Fibroblast of skin of back (primary cell): ENCODE data around the gene TAF4.
"Not testable (repeated sequence)": the region's sequence is repeated elsewhere in the genome, so short reads cannot be mapped to it uniquely, and the experiment has no call there.

Source experiments
- DNase-seq: peaks from one replicate; pipeline ENCODE4 v3.0.0-alpha.2; 2013

TAF4 gene

DNA sequence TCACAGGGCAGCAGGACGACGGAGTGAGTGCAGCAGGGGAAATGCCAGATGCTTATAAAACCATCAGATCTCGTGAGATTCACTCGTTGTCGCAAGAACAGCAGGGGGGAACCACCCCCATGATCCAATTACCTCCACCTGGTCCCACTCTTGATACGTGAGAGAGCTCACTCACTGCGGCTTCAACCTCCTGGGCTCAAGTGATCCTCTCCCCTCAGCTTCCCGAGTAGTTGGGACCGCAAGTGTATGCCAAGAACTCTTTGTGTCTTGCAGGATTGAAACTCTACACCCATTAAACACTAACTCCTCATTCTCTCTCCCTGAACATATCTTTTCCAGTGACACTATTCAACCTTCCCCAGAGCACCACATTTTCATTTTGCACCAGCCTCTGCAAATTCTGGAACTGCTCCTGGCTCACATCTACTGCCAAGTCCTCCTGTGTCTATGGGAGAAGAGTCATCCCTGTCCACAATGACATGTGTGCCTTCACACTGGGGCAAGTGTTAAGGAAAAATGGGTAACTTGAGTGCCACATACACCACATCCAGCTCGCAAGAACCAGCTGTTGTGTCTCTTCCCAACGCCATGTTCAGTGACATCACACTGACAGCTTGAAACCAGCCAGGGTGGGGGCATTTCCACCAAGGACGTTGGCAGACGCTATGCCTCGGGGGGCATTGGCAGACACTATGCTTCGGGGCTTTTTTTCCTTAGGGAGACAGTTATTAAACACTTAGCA lies 14.7 kb upstream of the TAF4 start:
- no peak for DNase-seq

DNA sequence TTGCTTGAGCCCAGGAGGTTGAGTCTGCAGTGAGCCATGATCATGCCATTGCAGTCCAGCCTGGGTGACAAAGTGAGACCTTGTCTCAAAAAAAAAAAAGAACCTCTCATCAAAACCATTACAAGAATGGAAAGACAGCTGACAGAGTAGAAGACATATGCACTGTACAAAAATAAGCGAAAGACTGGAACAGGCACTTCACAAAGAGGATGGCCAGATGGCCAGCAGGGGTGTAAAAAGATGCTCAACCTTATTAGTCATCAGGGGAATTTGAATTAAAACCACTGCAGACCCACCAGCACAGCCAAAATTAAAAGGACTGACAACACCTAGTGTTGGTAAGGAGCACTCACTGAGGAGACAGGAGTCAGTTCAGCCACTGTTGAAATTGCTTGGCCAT lies 13.5 kb upstream of the TAF4 start:
- DNase-seq = no peak

DNA sequence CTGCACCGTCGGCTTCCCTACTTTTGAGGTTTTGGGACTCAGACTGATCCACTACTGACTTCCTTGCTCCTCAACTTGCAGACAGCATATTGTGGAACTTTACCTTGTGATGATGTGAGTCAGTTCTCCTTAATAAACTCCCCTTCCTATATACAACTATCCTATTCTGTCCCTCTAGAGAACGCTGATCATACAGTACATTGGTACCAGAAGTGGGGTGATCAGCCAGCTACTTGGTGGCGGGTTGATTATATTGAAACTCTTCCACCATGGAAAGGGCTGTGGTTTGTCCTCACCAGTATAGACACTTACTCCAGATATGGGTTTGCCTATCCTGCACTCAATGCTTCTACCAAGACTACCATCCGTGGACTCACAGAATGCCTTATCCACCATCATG lies 7.6 kb upstream of the TAF4 start:
- DNase-seq = no peak

DNA sequence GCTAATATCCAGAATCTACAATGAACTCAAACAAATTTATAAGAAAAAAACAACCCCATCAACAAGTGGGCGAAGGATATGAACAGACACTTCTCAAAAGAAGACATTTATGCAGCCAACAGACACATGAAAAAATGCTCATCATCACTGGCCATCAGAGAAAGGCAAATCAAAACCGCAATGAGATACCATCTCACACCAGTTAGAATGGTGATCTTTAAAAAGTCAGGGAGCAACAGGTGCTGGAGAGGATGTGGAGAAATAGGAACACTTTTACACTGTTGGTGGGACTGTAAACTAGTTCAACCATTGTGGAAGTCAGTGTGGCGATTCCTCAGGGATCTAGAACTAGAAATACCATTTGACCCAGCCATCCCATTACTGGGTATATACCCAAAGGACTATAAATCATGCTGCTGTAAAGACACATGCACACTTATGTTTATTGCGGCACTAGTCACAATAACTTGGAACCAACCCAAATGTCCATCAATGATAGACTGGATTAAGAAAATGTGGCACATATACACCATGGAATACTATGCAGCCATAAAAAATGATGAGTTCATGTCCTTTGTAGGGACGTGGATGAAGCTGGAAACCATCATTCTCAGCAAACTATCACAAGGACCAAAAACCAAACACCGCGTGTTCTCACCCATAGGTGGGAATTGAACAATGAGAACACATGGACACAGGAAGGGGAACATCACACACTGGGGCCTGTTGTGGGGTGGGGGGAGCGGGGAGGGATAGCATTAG lies 6.2 kb upstream of the TAF4 start:
- DNase-seq = not testable (repeated sequence)

DNA sequence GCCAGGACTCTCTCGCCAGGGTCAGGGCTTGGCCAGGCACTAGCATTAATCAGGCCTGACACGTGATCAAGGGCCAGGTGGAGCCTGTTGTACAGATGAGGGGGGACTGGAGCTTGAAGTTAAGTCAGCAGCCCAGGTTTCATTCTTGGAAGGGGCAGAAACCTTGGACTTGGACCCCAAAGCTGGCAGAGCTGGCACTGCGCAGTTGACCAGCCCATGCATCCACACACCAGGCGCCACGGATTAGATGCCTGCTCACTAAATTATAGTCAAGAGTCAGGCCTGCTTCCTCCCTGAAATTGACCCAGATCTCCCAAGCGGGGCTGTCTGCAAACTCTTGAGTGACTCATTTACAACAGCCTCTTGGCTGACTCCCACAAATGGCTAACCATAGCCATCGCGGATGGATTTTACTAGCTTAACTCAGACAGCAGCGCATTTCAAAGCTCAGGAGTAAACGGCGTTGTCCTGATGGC lies 4.1 kb upstream of the TAF4 start:
- peak; percentile 19 for DNase-seq

DNA sequence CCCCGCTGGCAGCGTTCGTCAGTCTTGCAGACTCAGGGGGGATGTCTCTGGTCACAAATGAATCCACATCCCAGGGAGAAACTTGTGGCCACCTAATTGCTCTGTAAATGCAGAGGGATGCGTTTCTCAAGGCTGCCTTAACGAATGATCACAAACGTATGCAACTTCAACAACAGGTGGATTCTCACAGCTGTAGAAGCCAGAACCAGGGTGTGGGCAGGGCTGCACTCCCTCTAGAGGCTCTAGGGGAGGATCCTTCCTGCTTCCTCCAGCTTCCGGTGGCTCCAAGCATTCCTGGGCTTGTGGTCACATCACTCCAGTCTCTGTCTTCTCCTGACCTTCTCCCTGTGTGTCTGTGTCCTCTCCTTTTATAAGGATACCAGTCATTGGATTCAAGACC lies 3.3 kb upstream of the TAF4 start:
- peak; percentile 14 for DNase-seq

DNA sequence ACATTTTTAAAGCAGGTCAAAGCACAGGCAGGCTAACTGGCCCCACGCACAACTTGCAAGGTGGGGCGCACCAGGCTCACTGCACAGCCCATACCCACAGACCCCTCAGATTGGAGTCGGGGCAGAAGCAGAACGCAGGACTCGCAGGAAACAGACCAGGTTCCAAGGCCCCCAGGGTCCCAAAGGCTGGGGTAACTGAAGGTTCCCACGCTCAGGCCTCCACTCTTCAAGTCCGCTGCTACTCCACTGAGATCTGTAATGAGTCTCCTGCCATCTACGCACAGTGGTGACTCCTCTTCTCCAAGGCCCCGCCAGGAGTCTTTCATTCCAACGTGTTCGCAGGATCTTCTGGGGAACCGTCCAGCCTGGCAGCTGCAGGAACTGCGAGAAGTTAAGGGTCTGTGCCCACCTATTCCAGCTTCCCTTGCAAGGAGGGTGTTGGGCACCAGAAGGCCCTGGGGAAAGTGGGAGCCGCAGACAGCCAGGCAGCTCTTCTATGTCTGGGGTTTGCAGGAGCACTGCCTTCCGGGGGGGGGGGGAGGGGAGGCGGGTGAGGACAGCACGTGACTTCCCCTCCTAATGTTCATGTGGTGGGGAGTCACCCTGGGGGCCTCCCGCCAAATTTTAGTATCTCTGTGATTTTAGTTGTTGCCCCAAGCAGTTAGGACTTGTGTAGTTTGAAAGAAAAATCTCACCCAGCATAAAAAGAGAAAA lies 2.0 kb upstream of the TAF4 start:
- DNase-seq = no peak

DNA sequence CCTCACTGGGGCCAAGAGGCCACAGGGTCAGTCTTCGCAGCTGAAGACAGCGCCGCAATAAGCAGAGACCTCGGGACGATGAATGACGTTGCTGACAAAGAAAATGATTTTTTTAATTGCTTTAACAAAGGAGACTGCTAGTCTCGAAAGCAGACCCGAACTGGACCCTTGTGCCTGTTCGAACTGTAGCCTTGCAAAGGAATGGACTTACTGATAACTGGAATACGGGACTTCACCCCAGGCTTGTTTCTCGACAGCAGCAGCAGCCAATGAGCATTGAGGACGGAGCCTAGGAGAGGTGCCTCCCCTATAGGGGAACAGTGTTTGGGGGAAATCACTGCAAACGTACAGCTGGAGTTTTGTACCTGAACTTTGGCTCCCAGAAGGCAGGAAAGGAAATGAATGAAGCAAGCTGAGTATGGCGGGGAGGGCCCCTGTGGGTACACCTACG lies 1.3 kb upstream of the TAF4 start:
- DNase-seq = peak; percentile 28

DNA sequence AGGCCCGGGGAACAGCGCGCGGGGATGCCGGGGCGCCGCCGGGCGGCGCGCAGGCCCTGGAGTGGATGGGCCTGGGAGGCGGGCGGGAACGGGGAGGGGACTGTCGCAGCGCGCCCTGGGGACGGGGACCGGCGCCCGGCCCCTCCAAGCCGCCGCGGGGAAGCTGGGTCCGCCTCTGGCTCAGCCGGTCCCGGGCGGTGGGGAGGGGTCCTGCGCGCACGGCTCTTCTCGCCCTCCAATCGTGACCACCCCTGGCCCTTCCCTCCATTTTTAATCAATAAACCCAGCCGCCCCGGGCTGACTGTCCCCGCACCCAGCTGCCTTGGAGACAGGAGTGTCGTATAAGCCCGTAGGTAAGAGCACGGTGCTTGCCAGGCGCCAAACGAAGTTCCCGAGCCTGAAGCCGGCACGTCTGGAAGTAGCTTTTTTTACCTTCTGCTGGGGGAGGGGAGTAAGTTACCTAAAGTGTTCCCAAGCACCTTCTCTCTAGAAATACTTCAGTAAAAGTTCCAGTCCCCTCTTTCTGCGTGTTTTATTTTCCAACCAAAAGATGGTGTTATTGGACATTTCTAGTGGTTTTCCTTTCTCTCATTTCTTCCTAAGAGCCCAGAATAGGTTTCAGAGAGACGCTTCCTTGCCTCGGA lies 780 bp upstream of the TAF4 start:
- DNase-seq = peak; percentile 37

DNA sequence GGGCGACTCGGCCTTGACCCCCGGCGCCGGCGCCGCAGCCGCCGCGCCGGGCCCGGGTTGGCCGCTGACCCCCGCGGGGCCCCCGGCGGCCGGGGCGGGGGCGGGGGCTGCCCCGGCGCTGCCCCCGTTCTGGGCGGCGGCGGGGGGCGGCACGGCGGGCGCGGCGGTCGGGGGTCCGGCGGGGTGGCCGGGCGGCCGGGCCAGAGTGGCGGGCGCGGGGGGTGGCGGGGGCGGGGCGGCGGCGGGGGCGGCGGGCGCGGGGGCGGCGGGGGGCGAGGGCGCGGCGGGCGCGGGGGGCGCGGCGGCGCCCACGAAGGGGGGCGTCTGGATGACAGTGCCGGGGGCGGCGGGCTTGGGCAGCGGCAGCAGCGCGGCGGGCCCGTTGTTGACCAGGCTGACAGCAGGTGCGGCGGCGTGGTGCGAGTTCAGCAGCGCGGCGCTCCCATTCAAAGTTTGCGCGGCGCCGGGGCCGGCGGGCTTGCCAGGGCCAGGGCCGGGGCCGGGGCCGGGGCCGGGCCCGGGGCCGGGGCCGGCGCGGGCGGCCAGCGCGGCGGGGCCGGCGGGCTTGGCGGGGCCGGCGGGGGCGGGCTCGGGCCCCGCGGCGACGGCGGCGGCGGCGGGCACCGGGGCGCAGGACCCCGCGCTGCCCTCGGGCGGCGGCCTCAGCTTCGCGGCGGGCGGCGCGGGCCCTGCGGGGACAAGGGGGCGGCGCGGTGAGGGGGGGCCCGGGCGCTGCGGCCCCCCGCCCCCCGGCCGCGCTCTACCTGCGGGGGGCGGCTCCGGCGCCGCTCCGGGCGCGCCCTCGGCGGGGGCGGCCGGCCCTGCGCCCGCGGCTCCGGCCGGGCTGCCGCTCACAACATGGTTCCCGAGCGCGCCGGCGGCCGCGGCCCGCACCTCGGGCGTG lies 659 bp downstream of the TAF4 start:
- DNase-seq = no peak

DNA sequence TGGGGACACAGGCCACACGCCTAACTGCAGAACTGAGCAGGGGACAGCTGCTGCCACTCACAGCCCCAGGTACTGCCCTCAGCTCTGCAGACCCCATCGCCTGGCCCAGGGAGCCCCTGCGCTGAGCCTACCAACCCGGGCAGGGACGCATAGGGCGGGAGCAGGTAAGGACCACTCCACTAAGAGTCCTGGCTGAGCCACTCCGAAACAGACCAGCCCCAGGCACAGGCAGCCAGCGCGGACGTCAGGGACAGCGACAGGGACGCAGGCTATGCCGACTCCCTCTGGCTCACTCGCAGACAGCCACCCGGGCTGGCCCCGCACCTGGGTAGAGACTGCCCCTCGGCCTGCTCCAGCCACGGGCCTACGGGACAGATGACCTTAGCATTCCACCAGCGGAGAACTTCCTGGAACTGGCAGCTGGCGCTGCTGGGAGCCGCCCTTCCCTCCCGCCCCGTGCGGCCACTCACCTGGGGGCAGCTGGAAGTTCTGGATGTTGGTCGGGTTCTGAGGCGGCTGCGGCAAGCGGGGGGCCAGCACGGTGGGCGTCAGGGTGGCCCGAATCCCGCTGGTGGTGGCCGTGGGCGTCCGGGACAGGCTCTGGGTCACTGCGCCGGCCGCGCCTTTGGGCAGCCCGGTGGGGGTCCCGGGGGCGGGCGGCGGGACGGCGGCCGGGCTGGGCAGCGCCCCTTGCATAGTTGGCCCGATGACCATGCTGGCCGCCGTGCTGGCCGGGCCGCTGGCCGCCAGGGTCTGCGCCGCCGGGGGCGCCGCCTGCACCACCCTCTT lies 1.5 kb downstream of the TAF4 start:
- DNase-seq = no peak

DNA sequence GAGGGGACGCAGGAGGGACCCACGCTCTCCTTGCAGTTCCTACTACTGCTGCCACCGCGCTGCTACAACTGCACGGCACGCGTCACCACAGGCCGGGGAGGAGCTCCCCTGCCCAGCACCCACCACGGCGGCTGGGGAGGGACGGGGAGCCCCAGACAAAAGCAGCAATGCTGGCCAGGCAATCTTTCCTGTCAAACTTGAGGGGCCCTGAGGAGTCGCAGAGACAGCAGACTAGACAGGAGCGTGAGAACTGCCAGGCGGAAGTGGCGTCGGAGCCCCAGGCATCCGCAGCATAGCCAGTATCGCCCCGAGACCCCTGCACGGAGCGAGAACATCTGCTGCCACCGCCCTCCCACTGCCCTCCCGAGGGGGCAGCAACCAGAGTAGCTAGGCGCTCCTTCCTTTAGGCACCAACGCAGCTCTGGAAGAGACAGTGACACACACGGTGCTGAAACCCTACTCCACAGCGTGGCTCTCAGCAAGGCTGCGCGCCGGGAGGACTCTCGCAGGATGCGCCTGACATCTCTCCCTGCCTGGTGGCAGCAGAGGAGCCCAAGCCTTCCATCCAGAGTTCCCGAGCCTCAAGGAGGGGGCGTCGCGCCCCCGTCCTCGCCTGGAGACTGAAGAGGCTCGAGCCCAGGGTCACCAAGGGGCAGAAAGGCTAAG lies 2.2 kb downstream of the TAF4 start:
- peak; percentile 54 for DNase-seq

DNA sequence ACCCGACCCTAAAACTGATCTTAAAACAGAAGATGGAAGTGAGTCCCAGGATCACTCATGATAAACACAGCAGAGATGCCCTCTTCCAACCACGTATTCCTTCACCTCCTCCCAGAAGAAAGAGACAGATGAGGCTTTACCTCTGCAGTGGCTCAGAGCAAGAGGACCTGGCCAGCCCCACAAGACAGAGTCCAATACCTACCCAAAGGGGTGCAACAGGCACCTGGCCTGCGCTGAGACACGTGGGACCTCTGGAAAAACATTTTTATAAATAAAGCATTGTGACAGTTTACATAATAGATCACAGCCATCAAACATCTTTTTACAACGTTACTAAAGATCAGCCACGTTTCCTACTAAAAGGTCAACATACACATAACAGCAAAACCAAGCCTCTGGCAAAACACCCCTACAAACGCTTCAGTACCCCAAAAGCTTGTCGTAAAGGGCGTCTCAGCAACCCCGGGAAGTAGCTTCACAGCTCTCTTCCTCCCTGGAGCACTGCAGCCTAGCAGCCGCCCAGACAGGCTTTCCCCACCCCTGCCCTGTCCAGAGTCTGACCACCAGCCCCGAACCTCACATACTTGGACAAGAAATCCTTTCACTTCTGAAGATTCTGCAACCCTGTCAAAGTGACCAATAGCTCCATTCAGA lies 2.9 kb downstream of the TAF4 start:
- DNase-seq = no peak

DNA sequence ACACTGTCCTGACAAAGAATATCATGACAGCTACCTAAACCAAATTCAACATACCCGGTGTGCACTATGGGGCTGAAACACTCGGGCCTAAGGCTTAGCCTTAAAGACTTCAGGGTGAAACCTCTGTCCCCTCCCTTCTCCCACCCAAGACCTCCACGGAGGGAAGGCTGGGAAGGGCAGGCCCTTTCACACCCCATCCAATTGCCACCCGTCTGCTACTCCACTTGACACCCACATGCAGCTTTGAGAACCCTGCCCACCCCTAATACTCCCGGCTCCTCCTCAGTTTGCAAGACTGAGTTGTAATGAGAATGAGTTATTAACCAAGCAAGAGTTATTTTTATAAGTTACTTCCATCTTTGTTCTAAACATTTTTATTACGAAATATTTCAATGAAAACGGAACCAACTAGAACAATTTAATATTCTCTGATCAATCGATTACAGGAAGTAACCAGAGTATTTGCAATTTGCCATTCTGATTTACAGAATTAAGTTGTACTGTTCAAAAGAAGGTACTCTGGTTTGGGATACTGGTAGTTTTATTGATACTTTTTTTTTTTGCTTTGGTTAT lies 3.7 kb downstream of the TAF4 start:
- DNase-seq = no peak

DNA sequence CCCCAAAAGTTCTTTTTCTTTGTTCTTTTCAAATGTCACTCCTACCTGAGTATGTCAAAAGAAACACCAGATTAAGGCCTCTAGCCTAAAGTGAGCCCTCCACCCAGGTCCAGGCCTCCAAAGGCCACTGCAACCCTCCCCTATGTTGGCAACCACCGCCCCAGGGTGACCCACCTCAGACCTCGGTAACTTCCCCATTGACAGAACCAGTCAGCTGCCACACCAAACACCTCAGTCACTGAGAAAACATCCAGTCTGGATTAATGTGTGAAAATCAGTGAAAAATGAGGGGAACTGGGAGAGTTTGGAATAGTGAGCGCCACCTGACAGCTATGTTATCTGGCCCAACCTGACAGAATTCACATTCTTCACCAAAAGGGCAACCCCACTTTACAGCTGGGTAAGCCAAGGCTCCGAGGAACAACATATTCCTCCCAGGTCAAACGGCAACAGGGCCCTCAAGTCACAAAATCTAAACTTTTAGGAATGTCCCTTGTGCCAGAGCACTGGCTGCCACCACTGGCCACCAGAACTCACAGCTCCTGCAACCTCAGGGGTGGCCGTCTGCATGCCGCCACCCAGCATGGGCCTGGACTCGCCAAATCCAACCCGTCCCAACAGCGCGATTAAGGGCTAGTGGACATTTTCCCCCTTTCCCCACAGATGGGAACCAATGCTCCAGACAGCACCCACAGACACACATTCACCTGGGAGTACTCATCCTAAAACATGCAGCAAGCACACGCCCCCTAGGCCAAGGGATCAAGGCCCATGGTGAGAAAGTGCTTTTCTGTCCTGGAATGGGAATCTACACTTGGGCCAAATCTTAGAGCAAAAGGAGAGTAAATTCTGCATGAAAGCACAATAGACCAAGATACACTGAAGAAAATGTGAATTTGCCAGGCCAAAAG lies 4.8 kb downstream of the TAF4 start:
- DNase-seq = no peak

DNA sequence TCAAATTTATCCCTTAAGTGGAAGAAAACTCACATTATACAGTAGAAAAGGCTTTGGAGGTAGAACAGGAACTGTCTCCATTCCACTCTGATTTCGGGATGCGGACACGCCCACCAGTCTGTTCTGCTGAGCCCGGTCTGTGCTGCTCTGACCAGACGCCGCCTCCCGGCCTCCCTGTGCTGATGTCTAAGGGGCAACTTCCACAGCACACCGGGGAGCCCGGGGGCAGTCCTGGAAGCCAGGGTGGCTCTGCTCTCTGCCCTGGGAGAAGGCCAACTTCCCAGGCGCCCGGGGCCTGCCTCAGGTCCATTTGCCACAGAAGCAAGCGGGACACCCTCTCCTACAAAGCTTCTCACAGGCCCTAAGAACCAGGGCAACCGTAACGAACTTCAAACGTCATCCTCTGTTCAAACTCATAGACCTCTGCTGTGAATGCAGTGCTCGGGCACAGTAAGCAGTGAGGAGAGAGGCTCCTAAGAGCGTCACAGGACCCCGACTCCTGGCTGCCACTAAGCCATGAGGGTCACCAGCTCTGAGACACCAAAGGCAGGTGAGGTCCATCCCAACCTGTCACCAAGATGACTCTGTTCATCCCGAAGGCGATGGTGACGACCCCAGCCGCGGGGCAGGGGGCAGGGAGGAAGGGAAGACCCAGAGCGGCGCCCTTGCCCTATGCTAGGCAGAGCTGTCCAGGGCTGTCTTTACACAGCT lies 5.6 kb downstream of the TAF4 start:
- no peak for DNase-seq

DNA sequence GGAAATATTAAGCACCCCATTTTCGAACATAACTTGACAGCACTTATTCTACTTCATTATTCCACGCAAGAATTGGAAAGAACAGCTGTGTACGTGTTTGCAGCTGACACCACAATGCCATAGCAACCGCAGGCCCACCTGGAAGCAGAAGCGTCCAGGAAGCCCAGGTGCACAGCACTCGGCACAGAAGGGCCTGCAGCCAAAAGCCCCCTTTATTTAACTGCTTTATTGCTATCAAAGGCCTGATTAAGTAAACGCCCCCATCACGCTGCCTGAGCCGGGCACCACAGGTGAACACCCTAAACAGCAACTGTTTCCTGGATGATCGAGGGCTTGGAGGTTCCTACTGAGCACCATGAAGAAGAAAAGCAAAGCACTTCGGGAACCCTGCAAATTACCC lies 6.3 kb downstream of the TAF4 start:
- no peak for DNase-seq

DNA sequence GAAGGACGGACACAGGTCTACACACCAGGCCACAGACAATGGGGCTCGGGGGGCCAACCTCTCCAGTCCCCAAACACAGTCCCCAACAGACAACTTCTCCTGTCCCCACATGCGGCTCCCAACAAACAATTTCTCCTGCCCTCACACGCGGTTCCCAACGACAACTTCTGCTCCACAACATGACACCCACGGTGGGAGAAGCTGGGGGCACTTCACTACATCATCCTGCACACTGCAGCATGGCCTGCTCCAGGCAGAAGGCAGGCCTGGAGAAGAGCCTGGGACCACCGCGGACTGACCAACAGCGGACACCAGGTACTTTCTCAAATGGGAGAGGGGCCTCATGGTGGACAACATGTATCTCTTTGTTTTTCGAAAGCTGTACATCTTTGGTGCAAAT lies 6.7 kb downstream of the TAF4 start:
- no peak for DNase-seq
